Activated T-cell treated with anti-CD3 and anti-CD28 coated beads, Interleukin-2, amount 50 U/mL, for 4 hours (primary cell): ENCODE results near the gene ASIP. TPM values are rescaled to one million over a fixed set of nuclear protein-coding genes. Genes with fewer than 3 reads are reported as not detected.
"Not testable (repeated sequence)": the region's sequence is repeated elsewhere in the genome, so short reads cannot be mapped to it uniquely, and the experiment has no call there.

Experiments used
- ATAC-seq, 2 donors: fragments of 200-7000 bp; cut with Tn5 transposase; one replicate each; pipeline ENCODE4 v1.10.0; 2021
- DNase-seq: peaks from one replicate; pipeline ENCODE4 v3.0.0-alpha.2; 2020
- H3K27me3 Mint-ChIP-seq: one replicate; pipeline ENCODE4 v1.8.0; 2021; ENCODE audit warnings: low read depth, mixed read lengths
- H3K36me3 Mint-ChIP-seq: one replicate; pipeline ENCODE4 v1.8.0; 2022; ENCODE audit warnings: mixed read lengths; ENCODE audit not compliant: insufficient read depth
- H3K4me1 Mint-ChIP-seq: one replicate; pipeline ENCODE4 v1.8.0; 2021; ENCODE audit warnings: low read depth, mixed read lengths
- H3K4me3 Mint-ChIP-seq: one replicate; pipeline ENCODE4 v1.8.0; 2021; ENCODE audit warnings: mild to moderate bottlenecking, moderate library complexity, mixed read lengths
- H3K9me3 Mint-ChIP-seq: one replicate; pipeline ENCODE4 v1.8.0; 2021; ENCODE audit warnings: mixed read lengths
- total RNA-seq, 3 donors: library from RNA; stranded (reverse); gene quantifications; one replicate each; pipeline ENCODE4 v1.2.1, GENCODE V29; 2021

ASIP gene
- total RNA-seq, 3 donors from 2014 or later, result not detected

DNA sequence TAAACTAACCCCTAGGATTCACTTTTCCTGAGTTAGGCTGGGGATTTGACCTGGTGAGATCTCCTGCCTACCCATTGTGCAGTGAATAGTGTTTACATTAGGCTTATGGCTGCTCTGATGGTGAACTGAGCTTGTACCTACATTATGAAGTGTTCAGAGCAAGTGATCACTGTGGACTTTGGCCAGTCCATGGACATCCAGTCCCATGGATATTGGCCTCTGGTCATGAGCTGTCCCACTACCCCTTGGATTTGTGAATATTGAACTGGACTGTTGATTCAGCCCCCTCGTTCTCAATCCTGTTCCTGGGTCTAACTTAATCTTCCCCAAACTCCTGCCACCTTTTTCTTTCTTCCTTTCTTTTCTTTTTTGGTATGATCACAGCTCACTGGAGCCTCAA, 13.8 kb downstream of the ASIP start:
- no peaks in the 10 kb centered on the region for H3K4me1 Mint-ChIP-seq
- DNase-seq (no peak), ATAC-seq (no peak)
- H3K36me3 Mint-ChIP-seq, result no peaks in the 10 kb centered on the region
- no peak overlapping the region for H3K4me3 Mint-ChIP-seq
- H3K9me3 Mint-ChIP-seq, result no peaks in the 10 kb centered on the region
- H3K27me3 Mint-ChIP-seq, result no peaks in the 10 kb centered on the region

DNA sequence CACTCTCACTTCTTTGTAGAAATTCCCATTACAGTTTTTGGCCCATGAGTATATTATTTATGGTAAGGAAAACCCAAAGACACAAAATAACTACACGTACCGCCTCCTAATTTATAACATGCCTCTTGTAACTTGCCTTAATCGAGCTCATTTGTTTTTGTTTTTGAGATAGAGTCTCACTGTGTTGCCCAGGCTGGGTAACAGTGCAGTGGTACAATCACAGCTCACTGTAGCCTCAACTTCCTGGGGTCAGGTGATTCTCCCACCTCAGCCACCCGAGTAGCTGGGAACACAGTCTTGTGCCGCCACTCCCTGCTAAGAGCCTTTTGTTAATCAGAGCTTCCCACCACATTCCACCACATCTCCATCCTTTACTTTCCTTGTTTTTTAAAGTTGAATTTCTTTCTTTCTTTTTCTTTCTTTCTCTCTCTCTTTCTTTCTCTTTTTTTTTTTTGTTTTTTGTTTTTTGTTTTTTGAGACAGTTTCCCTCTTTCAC, 15.5 kb downstream of the ASIP start:
- H3K36me3 Mint-ChIP-seq, result no peaks in the 10 kb centered on the region
- ATAC-seq, result no peak
- H3K9me3 Mint-ChIP-seq, result no peaks in the 10 kb centered on the region
- DNase-seq, result no peak
- H3K27me3 Mint-ChIP-seq, result no peaks in the 10 kb centered on the region
- H3K4me3 Mint-ChIP-seq, result no peak overlapping the region
- no peaks in the 10 kb centered on the region for H3K4me1 Mint-ChIP-seq

DNA sequence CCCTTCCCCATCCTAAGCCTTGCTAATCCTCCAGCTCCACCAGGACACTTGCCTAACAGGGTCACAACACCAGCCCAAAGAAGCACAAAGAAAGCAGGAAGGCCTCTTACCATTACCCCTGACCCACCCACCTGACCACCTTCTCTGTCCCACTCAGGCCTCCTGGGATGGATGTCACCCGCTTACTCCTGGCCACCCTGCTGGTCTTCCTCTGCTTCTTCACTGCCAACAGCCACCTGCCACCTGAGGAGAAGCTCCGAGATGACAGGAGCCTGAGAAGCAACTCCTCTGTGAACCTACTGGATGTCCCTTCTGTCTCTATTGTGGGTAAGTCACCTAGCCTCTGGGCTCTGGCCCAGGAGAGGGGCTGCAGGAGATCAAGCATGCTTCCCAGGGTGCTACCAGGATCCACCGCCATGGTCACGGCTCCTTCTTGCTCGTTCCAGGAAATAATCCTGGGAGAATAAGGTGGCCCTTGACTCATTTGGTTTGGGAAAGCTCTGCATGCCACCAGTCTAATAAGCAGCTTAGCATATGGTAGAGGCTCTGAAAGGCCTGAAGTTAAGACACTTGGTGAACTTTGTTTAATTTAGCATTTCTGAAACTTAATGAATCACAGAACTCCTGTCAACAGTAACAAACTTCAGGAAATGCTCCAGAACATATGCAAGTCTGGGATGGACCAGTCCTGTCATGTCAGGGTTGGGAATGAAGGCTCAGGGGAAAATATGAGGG, 19.2 kb downstream of the ASIP start:
- Mint-ChIP-seq H3K4me3 (no peak overlapping the region), H3K4me1 (peaks cover 1% of the 10 kb centered on the region), H3K36me3 (no peaks in the 10 kb centered on the region), H3K27me3 (no peaks in the 10 kb centered on the region), H3K9me3 (no peaks in the 10 kb centered on the region)
- ATAC-seq (no peak), DNase-seq (no peak)

DNA sequence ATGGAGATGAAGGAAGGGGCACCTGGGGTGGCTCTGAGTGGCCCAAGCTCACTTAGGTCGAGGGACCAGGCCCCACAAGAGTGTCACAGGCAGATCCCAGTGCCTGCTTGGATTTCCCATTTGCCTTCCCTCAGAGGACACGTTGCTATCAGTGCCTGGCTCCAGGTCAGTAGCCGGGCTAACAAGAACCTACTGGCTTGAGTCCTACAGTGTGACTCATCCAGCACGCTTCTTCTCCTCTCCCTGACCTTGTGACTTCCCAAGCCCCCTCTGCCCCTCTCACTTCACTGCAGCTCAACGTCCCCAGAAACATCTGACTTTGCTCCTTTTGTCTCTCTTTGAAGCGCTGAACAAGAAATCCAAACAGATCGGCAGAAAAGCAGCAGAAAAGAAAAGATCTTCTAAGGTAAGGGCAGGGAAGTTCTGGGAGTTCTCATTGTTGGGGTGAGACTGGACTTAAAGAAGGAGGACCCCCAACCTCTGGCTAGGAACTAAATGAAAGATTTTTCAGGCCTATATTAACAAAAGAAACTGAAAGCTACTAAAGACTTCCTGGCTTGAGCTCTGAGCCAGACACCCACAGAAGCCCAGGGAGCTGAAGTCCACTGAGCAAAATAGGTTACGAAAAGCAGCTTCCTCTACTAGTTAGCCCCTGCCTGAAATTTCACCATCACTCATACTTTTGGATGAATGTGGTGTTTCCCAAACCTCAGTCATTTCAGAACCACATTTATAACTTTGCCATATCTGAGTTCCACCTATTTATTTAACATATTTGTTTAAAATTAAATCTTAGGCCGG, 21.5 kb downstream of the ASIP start:
- H3K27me3 Mint-ChIP-seq, result no peaks in the 10 kb centered on the region
- H3K36me3 Mint-ChIP-seq, result no peaks in the 10 kb centered on the region
- DNase-seq (no peak), ATAC-seq (no peak)
- no peaks in the 10 kb centered on the region for H3K9me3 Mint-ChIP-seq
- H3K4me1 Mint-ChIP-seq, result peaks cover 1% of the 10 kb centered on the region
- no peak overlapping the region for H3K4me3 Mint-ChIP-seq

DNA sequence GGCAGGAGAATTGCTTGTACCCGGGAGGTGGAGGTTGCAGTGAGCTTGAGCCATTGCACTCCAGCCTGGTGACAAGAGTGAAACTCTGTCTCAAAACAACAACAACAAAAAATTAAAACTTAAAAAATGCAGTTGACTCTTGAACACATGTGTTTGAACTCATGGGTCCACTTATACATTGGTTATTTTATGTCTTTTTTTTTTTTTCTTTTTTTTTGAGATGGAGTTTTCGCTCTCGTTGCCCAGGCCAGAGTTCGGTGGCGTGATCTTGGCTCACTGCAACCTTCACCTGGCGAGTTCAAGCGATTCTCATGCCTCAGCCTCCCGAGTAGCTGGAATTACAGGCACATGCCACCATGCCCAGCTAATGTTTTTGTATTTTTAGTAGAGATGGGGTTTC, 22.2 kb downstream of the ASIP start:
- H3K4me3 Mint-ChIP-seq, ATAC-seq, H3K4me1 Mint-ChIP-seq, H3K27me3 Mint-ChIP-seq, H3K36me3 Mint-ChIP-seq, H3K9me3 Mint-ChIP-seq, DNase-seq: not testable (repeated sequence)

DNA sequence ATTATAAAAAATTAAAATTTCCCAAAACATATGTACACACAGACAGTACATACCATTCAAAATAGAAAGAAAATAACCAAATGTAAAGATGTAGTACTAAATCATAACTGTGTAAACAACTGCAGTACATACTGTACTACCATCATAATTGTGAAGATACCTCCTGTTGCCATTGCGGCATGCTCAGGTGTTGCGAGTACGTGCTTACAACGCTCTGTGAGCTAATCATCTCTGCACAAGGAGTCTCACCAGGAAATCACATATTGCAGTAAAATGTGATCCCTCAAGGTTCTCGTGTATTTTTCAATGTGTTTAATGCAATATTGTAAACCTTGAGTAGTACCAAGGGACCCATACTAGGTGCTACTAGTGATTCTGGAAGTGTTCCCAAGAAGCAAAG, 22.9 kb downstream of the ASIP start:
- Mint-ChIP-seq H3K27me3 (peaks cover 6% of the 10 kb centered on the region), H3K4me3 (no peak overlapping the region), H3K36me3 (no peaks in the 10 kb centered on the region), H3K4me1 (peaks cover 4% of the 10 kb centered on the region), H3K9me3 (no peaks in the 10 kb centered on the region)
- ATAC-seq (no peak), DNase-seq (no peak)

DNA sequence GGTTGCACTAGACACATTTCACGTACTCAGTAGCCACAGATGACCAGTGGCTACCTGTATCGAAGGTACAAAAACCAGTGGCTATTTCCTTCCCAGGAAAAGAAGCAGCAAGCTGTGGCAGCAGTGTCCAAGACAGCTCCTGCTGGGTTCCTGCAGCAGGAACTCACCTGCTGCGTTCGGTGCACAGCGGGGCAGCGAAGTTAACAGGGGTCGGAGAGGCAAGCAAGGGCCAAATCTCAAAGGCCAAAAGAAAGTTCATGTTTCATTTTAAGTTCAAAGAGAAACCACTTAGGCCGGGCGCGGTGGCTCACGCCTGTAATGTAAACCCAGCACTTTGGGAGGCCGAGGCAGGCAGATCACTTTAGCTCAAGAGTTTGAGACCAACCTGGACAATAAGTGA, 26.9 kb downstream of the ASIP start:
- no peak for ATAC-seq
- Mint-ChIP-seq H3K4me1 (peaks cover 5% of the 10 kb centered on the region), H3K27me3 (peaks cover 6% of the 10 kb centered on the region), H3K4me3 (no peak overlapping the region), H3K36me3 (peaks cover under 1% of the 10 kb centered on the region), H3K9me3 (no peaks in the 10 kb centered on the region)
- DNase-seq, result no peak

DNA sequence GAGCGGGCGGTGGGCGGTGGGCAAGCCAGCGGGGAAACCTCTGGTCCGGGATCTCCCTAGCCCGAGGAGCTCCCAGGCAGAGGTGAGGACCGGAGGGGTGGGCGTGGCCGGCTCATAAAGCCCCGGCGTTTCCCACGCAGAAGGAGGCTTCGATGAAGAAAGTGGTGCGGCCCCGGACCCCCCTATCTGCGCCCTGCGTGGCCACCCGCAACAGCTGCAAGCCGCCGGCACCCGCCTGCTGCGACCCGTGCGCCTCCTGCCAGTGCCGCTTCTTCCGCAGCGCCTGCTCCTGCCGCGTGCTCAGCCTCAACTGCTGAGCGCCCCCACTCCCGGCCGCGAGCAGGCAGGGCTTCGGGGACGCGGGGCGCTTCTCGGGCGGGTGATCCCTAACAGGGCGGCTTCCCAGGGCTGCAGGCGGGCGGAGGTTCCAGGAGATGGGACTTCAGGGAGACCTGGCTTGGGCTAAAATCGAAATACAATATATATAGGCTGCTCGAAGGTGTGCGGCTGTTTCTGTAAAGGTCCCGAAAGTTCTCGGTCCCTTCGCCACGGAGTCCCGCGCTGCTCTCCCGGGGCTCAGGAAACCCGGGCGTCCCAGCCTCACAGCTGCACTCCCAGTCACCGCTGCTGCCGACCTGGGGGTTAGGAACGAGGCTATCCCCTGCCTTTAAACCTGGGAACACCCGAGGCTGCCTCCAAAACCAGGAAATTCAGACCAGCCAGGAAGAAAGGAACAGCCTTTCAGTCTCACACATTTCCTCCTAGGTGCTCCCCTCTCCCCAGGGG, 27.8 kb downstream of the ASIP start:
- peak; percentile 12 for DNase-seq
- no peaks in the 10 kb centered on the region for H3K9me3 Mint-ChIP-seq
- H3K36me3 Mint-ChIP-seq, result peaks cover 8% of the 10 kb centered on the region
- peak; percentile 73 to 83 for ATAC-seq
- peak overlapping the region; percentile 58 for H3K4me3 Mint-ChIP-seq
- H3K27me3 Mint-ChIP-seq, result peaks cover 6% of the 10 kb centered on the region
- peaks cover 5% of the 10 kb centered on the region for H3K4me1 Mint-ChIP-seq

DNA sequence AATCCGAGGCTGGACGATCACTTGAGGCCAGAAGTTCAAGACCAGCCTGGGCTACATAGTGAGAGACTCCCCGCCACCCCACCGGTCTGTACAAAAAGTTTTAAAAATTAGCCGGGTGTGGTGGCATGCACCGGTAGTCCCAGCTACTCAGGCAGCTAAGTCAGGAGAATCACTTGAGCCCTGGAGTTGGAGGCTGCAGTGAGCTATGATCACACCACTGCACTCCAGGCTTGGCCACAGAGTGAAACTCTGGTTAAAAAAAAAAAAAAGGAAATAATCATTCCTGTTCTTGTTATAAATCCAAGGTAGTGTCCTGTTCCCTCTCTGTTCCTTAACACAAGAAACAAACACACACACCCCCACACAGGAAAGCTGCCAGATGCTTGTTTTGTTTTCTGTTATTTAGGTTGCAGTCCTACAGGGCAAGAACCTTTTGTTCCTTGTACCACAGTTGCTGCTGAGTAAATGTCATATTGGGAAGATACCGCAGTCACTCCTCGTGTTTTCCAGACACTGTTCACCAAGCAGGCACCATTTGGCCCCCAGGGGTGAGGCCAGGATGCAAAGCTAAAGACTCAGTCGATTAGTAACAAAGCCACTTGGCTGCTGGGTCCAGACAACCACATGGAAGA, 28.9 kb downstream of the ASIP start:
- H3K27me3 Mint-ChIP-seq, result peaks cover 6% of the 10 kb centered on the region
- ATAC-seq (no peak), DNase-seq (no peak)
- H3K9me3 Mint-ChIP-seq, result no peaks in the 10 kb centered on the region
- H3K36me3 Mint-ChIP-seq, result peaks cover 12% of the 10 kb centered on the region
- H3K4me1 Mint-ChIP-seq, result peaks cover 5% of the 10 kb centered on the region
- no peak overlapping the region for H3K4me3 Mint-ChIP-seq

DNA sequence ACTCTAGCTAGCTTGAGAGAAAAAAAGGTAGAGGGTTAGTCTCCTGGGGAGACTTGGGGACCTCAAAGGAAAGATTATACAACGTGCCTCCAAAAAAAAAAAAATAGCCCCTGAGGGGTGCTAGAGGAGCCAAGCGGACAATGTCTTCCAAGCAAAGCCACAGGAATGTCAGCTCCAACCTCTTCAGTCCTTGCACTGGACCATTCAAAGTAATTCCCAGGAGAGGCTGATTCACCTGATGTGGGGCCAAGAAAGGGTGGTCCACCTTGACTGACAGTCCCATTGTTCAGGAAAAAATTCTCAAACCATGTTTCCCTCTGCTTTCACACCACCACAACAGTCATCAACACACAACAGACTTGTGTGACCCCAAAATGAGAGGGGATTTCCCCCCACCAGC, 30.7 kb downstream of the ASIP start:
- no peak overlapping the region for H3K4me3 Mint-ChIP-seq
- peaks cover 6% of the 10 kb centered on the region for H3K27me3 Mint-ChIP-seq
- H3K36me3 Mint-ChIP-seq, result peaks cover 14% of the 10 kb centered on the region
- H3K4me1 Mint-ChIP-seq, result peaks cover 5% of the 10 kb centered on the region
- no peak for ATAC-seq
- H3K9me3 Mint-ChIP-seq, result no peaks in the 10 kb centered on the region
- DNase-seq, result no peak

DNA sequence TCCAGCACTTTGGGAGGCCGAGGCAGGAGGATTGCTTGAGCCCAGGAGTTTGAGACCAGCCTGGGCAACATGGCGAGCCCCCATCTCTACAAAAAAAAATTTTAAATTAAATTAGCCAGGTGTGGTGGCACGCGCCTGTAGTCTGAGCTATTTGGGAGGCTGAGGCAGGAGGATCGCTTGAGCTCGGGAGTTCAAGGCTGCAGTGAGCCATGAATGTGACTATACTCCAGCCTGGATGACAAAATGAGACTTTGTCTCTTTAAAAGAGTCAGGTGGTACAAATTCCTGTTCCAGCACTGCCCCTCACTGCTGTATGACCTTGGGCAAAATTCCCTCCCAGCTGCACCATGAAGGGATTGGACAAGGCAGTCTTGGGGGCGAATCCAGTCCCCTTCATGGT, 33.5 kb downstream of the ASIP start:
- H3K36me3 Mint-ChIP-seq, result peaks cover 26% of the 10 kb centered on the region
- DNase-seq (no peak), ATAC-seq (no peak)
- no peaks in the 10 kb centered on the region for H3K4me1 Mint-ChIP-seq
- no peak overlapping the region for H3K4me3 Mint-ChIP-seq
- H3K27me3 Mint-ChIP-seq, result no peaks in the 10 kb centered on the region
- H3K9me3 Mint-ChIP-seq, result no peaks in the 10 kb centered on the region

DNA sequence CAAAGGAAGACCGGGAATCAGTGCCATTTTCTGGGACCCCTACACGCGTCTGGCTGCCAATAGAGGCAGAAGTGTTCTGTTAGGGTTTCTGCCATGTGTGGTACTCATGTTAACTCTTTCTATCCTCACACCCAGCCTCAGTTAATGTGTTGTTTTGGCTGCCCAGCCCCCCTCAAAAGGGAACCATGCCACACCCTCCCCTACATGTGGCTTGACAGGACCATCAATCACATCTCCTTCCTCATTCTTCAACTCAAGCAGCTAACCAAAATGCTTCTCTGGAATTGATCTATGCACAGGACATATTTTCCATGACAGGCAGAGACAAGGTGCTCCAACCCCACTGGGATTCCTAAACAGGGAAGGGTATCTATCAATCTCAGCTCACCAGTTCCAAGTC, 40.0 kb downstream of the ASIP start:
- ATAC-seq, result no peak
- DNase-seq, result no peak
- Mint-ChIP-seq H3K9me3 (no peaks in the 10 kb centered on the region), H3K36me3 (peaks cover 27% of the 10 kb centered on the region), H3K27me3 (no peaks in the 10 kb centered on the region), H3K4me1 (no peaks in the 10 kb centered on the region), H3K4me3 (no peak overlapping the region)

DNA sequence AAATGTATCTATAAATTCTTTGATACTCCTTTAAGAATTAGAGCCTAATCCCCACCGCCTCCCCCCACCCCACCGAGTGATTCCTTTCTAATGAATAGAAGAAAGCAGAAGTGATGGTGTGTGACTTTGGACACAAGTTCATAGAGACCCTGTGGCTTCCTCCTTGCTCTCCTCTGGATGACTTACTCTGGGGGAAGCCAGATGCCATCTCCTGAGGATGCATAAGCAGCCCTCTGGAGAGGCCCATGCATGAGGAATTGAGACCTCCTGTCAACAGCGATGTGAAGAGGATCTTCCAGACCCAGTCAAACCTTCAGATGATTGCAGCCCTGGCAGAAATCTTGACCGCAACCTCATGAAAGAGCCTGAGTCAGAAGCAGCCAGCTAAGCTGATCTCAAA, 40.8 kb downstream of the ASIP start:
- H3K9me3 Mint-ChIP-seq, result no peaks in the 10 kb centered on the region
- H3K27me3 Mint-ChIP-seq, result no peaks in the 10 kb centered on the region
- DNase-seq (no peak), ATAC-seq (no peak)
- no peaks in the 10 kb centered on the region for H3K4me1 Mint-ChIP-seq
- peaks cover 32% of the 10 kb centered on the region for H3K36me3 Mint-ChIP-seq
- no peak overlapping the region for H3K4me3 Mint-ChIP-seq

DNA sequence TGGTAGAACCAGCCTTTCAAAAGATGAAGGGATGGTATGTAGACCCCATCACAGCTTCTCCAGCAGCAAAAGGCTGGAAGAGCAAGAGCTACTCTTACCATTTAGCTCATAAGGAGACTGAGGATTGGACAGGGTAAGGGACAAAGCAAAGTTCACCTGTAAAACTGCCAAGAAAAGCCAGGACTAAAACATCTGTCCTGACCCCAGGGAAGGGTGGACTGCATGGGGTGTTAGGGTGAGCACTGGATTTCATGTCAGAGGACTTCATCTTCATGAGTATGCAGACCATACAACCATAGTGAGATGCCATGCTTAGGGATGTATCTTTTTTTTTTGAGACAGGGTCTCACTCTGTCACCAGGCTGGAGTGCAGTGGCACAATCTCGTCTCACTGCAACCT, 42.6 kb downstream of the ASIP start:
- Mint-ChIP-seq H3K36me3 (peaks cover 25% of the 10 kb centered on the region), H3K4me3 (no peak overlapping the region), H3K9me3 (no peaks in the 10 kb centered on the region), H3K27me3 (no peaks in the 10 kb centered on the region), H3K4me1 (no peaks in the 10 kb centered on the region)
- ATAC-seq (no peak), DNase-seq (no peak)
